Right cardiac atrium (tissue), 5 donors: Measurements from ENCODE around the gene MAP3K5. TPM values are rescaled to one million over a fixed set of nuclear protein-coding genes. Genes with fewer than 3 reads are reported as not detected.
A peak's percentile ranks its signal among the peaks of the same experiment; 100 is the strongest.

ENCODE experiments used
- ATAC-seq, 2 donors: fragments of 200-7000 bp; cut with Tn5 transposase; one replicate each; pipeline versions ENCODE4 v1.8.0 to v1.9.1; 2020; ENCODE audit warnings: moderate library complexity in 2 of 2, mild to moderate bottlenecking in 1 of 2
- DNase-seq, 3 donors: peaks; one replicate each; pipeline ENCODE4 v3.0.0-alpha.2; 2020
- H3K27ac ChIP-seq: one replicate; pipeline ENCODE4 v1.5.1; 2013; ENCODE audit warnings: mild to moderate bottlenecking, low read length, control low read depth, moderate library complexity
- H3K27me3 ChIP-seq: one replicate; pipeline ENCODE4 v1.6.1; 2013; ENCODE audit not compliant: control insufficient read depth, insufficient read depth
- H3K4me1 ChIP-seq: one replicate; pipeline ENCODE4 v1.6.1; 2013; ENCODE audit warnings: low read length; ENCODE audit not compliant: control insufficient read depth, insufficient read depth
- H3K4me3 ChIP-seq: one replicate; pipeline ENCODE4 v1.5.1; 2013; ENCODE audit warnings: low read length, control low read depth
- H3K9me3 ChIP-seq: one replicate; pipeline ENCODE4 v1.6.1; 2013; ENCODE audit warnings: low read length; ENCODE audit not compliant: control insufficient read depth
- WGBS: extraction: QIAGEN DNeasy Blood & Tissue Kit; methylation state at CpG from one replicate; pipeline ENCODE4 v1.1.7; 2013; 5-methylcytosine and 5-hydroxymethylcytosine counted together
- intact Hi-C, 4 donors: fragments of 100-400 bp; cut with DNase I; formaldehyde crosslinking; loops; one replicate each; pipeline versions ENCODE4 v1.11.0 to v1.14.0; 2022 to 2023
- polyA plus RNA-seq: library from polyadenylated mRNA; stranded (reverse); fragments of 200-250 nt; gene quantifications from one replicate; pipeline ENCODE4 v1.2.3, GENCODE V29; 2013
- total RNA-seq, 4 donors: library from RNA; stranded (reverse); fragmentation: NEBNext Ultra II Directional; extraction: Animal tissue kit (Norgen Biotek cat#: 25700); gene quantifications; one replicate each; pipeline ENCODE4 v1.2.1, GENCODE V29; 2021
- donor health status: healthy with polysubstance abuse.
- donor health status: DM: no; HTN: yes; CAD: no.
- donor health status: DM: no; HTN: no; CAD: no.
- donor health status: DM: no; HTN: yes; CAD: no; lungs with severe emphysema.
- donor health status: DM: yes; HTN: yes; CAD: no.

MAP3K5 gene
- total and polyA plus RNA-seq, 5 donors = 2.8 to 7.3 (median 4.0) TPM

GRCh38 chr6:136656121-136656520 lies 136.2 kb downstream of the MAP3K5 start:
- Histone ChIP-seq H3K4me1 (no peaks in the 10 kb centered on the region), H3K27me3 (no peaks in the 10 kb centered on the region), H3K4me3 (no peak overlapping the region), H3K27ac (no peak overlapping the region), H3K9me3 (no peaks in the 10 kb centered on the region)
- ATAC-seq = no peak
- intact Hi-C loops = no loop called here
- DNase-seq = no peak
- 71% methylated on average over 1 of the region's 1 CpG for WGBS

DNA sequence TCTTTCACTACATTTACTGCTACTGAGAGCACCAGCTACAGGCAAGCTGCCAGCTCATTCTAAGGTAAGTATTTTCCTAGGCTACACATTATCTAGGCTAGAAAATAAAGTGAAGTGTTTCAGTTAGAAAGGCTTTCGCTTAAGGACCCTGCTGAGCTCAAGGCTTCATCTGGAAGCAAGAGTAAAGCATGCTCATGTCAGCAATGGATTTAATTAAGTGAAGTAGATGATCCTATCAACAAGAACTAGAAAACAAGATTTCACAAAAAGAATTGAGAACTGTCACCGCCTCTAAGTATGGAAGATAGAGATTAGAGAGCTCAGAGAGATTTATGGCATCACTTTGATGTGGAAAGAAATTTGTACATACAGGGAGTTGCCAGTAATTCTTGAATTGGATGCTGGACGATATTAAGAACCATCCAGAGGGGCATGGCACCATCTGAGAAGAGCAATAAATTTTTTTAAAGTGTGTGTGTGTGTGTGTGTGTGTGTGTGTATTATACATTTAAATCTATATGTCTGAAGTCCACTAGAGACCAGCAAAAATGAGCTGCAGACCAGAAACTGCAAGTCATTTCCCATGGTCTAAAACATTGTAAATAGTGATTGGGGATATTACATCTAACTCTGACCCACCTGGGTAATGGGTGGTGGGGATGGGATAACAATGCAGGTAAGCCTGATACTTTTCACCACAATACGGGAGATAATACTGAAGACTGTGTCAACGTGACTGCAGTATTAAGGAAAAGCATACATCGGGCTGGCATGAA lies 136.8 kb downstream of the MAP3K5 start:
- DNase-seq (no peak), ATAC-seq (no peak)
- intact Hi-C loops = no loop called here
- Histone ChIP-seq H3K4me1 (no peaks in the 10 kb centered on the region), H3K27ac (no peak overlapping the region), H3K27me3 (no peaks in the 10 kb centered on the region), H3K9me3 (no peaks in the 10 kb centered on the region), H3K4me3 (no peak overlapping the region)
- WGBS = 80% methylated on average over 6 of the region's 6 CpGs

GRCh38 chr6:136654086-136654485 lies 138.2 kb downstream of the MAP3K5 start:
- Histone ChIP-seq H3K4me3 (no peak overlapping the region), H3K27me3 (no peaks in the 10 kb centered on the region), H3K9me3 (no peaks in the 10 kb centered on the region), H3K4me1 (no peaks in the 10 kb centered on the region), H3K27ac (no peak overlapping the region)
- ATAC-seq = no peak
- intact Hi-C loops = no loop called here
- no peak for DNase-seq
- 93% methylated on average over 2 of the region's 2 CpGs for WGBS

- intact Hi-C loops = no loop called here
- H3K4me1 ChIP-seq = peaks cover under 1% of the 10 kb centered on the region
- no peaks in the 10 kb centered on the region for H3K9me3 ChIP-seq
- no peak overlapping the region for H3K4me3 ChIP-seq
- H3K27me3 ChIP-seq = no peaks in the 10 kb centered on the region
- no peak overlapping the region for H3K27ac ChIP-seq
- DNase-seq = no peak
- ATAC-seq = no peak
These were observed 139.6 kb downstream of the MAP3K5 start for GRCh38 chr6:136652656-136653055.

DNA sequence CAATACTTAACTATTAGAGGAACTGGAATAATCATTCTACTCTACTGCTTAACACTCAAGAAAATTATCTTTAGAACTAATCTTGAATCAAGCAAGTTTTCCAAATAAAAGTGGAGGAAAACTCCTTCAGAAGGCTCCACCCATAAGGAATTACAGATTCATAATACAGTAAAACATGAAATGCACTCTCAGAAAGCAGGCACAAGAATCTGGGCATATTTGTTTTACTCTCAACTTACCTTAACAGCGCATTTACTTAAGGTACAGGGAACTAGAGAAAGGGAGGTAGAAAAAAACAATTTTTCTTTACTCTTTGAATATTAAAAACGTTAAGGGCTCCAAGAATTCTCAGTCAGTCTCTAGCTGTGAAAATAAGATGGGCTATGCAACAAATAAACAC lies 140.3 kb downstream of the MAP3K5 start:
- intact Hi-C loops = no loop called here

GRCh38 chr6:136647363-136647852 lies 144.9 kb downstream of the MAP3K5 start:
- peak; percentile 54 to 85 for ATAC-seq
- WGBS = 40% methylated on average over 9 of the region's 9 CpGs
- Histone ChIP-seq H3K9me3 (no peaks in the 10 kb centered on the region), H3K27me3 (no peaks in the 10 kb centered on the region), H3K4me1 (peaks cover 8% of the 10 kb centered on the region), H3K4me3 (no peak overlapping the region), H3K27ac (no peak overlapping the region)
- intact Hi-C loops = loop anchor here in 2 of 4 donors (5.0 kb wide), 1 partner anchor 145 kb away; the partner anchor contains the start of gene MAP3K5 (in 2 of the 2)
- DNase-seq = no peak

More for the DNA sequence above, 140.3 kb downstream of the MAP3K5 start:
- no peak for DNase-seq
- H3K4me1 ChIP-seq = peaks cover 7% of the 10 kb centered on the region
- ATAC-seq = no peak
- H3K9me3 ChIP-seq = no peaks in the 10 kb centered on the region
- no peaks in the 10 kb centered on the region for H3K27me3 ChIP-seq
- WGBS = 68% methylated on average over 2 of the region's 2 CpGs
- H3K4me3 ChIP-seq = no peak overlapping the region
- no peak overlapping the region for H3K27ac ChIP-seq

- 27% methylated on average over 3 of the region's 3 CpGs for WGBS
- H3K9me3 ChIP-seq = no peaks in the 10 kb centered on the region
- H3K4me1 ChIP-seq = peaks cover 8% of the 10 kb centered on the region
- ATAC-seq (peak; percentile 55 to 85), DNase-seq (no peak)
- H3K4me3 ChIP-seq = no peak overlapping the region
- H3K27ac ChIP-seq = no peak overlapping the region
- intact Hi-C loops = loop anchor here in 2 of 4 donors (5.0 kb wide), 1 partner anchor 146 kb away; the partner anchor contains the start of gene MAP3K5 (in 2 of the 2)
- H3K27me3 ChIP-seq = no peaks in the 10 kb centered on the region
These were observed 145.9 kb downstream of the MAP3K5 start for GRCh38 chr6:136646377-136646776.

- intact Hi-C loops = loop anchor here in 2 of 4 donors (1.0 to 2.0 kb wide), 2 partner anchors 148 kb away; partner anchors contain the start of gene MAP3K5 (in 2 of the 2)
- H3K27me3 ChIP-seq = no peaks in the 10 kb centered on the region
- ATAC-seq = no peak
- no peak for DNase-seq
- WGBS = 92% methylated on average over 4 of the region's 4 CpGs
- no peak overlapping the region for H3K4me3 ChIP-seq
- peak overlapping the region; percentile 71 for H3K27ac ChIP-seq
- H3K9me3 ChIP-seq = no peaks in the 10 kb centered on the region
- peaks cover 8% of the 10 kb centered on the region for H3K4me1 ChIP-seq
These were observed 147.7 kb downstream of the MAP3K5 start for GRCh38 chr6:136644597-136644952.

DNA sequence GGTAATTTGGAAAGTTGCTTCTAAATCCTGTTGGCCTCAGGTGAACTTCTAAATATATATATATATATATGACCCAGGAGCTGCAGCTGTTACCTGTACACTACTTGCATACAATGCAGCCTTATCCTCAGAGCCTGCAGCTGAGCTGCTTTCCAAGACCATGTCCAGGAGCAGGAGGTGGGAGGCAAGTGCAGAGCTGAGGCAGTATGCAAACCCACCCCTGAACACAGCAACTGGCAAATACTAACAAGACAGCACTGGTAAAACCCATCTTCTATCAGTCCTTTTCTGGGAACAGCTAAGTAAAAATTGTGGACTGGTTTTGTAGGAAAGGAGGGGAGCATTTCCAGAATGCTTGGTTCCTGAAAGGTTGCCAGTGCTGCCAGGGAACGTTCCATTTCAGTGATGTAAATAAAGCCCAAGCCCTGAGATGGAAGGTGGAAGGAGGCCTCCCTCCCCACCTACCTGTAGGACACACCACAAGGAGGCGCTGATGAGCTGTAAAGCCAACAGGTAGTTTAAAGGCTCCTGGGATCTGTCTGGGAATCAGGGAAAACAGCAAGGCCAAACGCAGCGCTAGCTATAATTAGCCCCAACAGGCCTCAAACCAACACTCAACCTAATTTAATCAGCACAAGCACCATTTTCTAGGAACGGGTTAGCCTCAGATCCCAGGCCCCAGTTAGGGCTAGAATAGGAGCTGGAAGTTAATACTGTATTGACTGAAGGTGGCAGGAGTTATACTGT lies 148.3 kb downstream of the MAP3K5 start:
- intact Hi-C loops = loop anchor here in 2 of 4 donors (1.0 to 2.0 kb wide), 2 partner anchors 148 to 149 kb away; partner anchors contain the start of gene MAP3K5 (in 2 of the 2)
- peak overlapping the region; percentile 71 for H3K27ac ChIP-seq
- H3K4me1 ChIP-seq = peaks cover 8% of the 10 kb centered on the region

GRCh38 chr6:136641873-136642465 lies 150.3 kb downstream of the MAP3K5 start:
- no peak for ATAC-seq
- DNase-seq = no peak
- Histone ChIP-seq H3K4me3 (no peak overlapping the region), H3K9me3 (no peaks in the 10 kb centered on the region), H3K4me1 (peaks cover under 1% of the 10 kb centered on the region), H3K27me3 (no peaks in the 10 kb centered on the region), H3K27ac (no peak overlapping the region)
- intact Hi-C loops = no loop called here
- 96% methylated on average over 3 of the region's 3 CpGs for WGBS

More for the DNA sequence above, 148.3 kb downstream of the MAP3K5 start:
- Histone ChIP-seq H3K9me3 (no peaks in the 10 kb centered on the region), H3K27me3 (no peaks in the 10 kb centered on the region), H3K4me3 (no peak overlapping the region)
- peak; percentile 93 to 94 for ATAC-seq
- peak; percentile 88 to 95 (median 89) for DNase-seq
- 4% methylated on average over 5 of the region's 5 CpGs for WGBS

DNA sequence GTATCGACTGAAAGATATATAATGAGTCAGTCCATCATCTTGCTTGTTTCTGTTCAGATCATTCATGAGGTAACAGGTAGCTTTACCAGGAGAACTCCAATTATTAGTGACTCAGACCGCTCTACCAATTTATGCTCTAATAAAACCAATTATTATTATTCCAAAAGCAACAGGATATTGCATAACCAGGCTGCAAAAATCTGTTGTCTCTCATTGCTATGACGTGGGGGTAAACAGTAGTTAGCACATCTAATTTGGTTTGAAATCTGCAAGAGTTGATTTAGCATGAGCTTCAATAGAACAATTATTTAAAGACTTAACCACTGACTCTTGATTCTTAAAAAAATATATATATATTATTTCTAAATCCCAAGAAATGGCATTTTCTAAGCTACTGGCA lies 151.1 kb downstream of the MAP3K5 start:
- intact Hi-C loops = no loop called here
- H3K4me3 ChIP-seq = no peak overlapping the region
- H3K4me1 ChIP-seq = no peaks in the 10 kb centered on the region
- WGBS = 79% methylated on average over 3 of the region's 3 CpGs
- H3K27me3 ChIP-seq = no peaks in the 10 kb centered on the region
- DNase-seq (no peak), ATAC-seq (no peak)
- H3K9me3 ChIP-seq = no peaks in the 10 kb centered on the region
- no peak overlapping the region for H3K27ac ChIP-seq
